G401 (cell line): ENCODE results near the gene PHF11. TPM values are rescaled to one million over a fixed set of nuclear protein-coding genes. Genes with fewer than 3 reads are reported as not detected.

ENCODE experiments used
- total RNA-seq: library from RNA; depleted of rRNA; stranded (reverse); fragments of >200 nt; shearing (Covaris generic); gene quantifications from 2 replicates; pipeline ENCODE4 v1.2.3, GENCODE V29; 2014; rRNA removed

PHF11 gene
- total RNA-seq, 1 experiment from 2014 or later: 26.3 TPM

Other genes with a start within 250 kb of the PHF11 start
- gene CDADC1, start 248.0 kb upstream of the PHF11 start, total RNA-seq: 1.6 and 2.2 TPM in 2 replicates
- 22.2 and 42.4 TPM in 2 replicates for gene CAB39L, start 51.9 kb upstream of the PHF11 start, total RNA-seq
- gene SETDB2, start 51.7 kb upstream of the PHF11 start, total RNA-seq: 14.9 and 15.8 TPM in 2 replicates
- gene RCBTB1, start 89.6 kb downstream of the PHF11 start, total RNA-seq: 15.4 and 28.2 TPM in 2 replicates
- gene ARL11, start 132.6 kb downstream of the PHF11 start, total RNA-seq: not detected in 2 replicates
- gene EBPL, start 195.5 kb downstream of the PHF11 start, total RNA-seq: 116 and 197 TPM in 2 replicates